AG09319 (cell line): ENCODE results near the gene NFIX.

Experiments used
- DNase-seq: peaks from one replicate; pipeline ENCODE4 v3.0.0-alpha.2; 2010; ENCODE audit warnings: low read depth; ENCODE audit errors: extremely low read depth
- TF ChIP-seq, protein P1 (sequence below): IDR thresholded peaks from 2 replicates; pipeline ENCODE4 v1.5.1; 2011; ENCODE audit warnings: low read depth, mild to moderate bottlenecking, inconsistent platforms, low read length, moderate library complexity

The NFIX gene

DNA sequence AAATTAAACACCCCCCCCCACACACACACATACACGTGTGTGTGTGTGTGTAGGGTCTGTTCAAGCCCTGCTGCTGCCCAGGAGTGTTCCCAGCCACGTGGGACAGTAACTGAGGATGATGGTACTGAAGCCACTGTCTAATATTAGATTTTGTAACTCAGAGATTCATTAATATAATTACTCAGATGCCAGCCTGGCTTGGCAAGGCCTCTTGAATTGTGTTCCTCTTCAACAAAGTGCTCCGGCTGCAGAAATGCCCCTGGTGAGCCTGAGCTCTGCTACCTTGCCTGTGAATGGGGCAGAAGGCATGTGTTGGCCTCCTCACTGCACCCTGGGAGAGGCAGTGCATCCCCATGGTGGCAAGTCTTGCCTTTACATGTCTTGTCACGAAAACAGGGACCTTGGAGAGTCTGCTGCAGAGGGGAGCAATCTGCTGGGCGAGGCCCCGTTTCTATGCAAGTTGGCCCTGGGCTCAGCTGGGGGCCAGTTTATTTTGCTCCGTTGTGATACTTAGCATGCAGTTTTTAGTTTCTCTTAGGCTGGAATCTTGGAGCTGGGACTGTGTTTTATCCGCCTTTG, 44.0 kb downstream of the NFIX start:
- no peak for DNase-seq
- TF ChIP-seq, protein P1, sequence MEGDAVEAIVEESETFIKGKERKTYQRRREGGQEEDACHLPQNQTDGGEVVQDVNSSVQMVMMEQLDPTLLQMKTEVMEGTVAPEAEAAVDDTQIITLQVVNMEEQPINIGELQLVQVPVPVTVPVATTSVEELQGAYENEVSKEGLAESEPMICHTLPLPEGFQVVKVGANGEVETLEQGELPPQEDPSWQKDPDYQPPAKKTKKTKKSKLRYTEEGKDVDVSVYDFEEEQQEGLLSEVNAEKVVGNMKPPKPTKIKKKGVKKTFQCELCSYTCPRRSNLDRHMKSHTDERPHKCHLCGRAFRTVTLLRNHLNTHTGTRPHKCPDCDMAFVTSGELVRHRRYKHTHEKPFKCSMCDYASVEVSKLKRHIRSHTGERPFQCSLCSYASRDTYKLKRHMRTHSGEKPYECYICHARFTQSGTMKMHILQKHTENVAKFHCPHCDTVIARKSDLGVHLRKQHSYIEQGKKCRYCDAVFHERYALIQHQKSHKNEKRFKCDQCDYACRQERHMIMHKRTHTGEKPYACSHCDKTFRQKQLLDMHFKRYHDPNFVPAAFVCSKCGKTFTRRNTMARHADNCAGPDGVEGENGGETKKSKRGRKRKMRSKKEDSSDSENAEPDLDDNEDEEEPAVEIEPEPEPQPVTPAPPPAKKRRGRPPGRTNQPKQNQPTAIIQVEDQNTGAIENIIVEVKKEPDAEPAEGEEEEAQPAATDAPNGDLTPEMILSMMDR = no peak

DNA sequence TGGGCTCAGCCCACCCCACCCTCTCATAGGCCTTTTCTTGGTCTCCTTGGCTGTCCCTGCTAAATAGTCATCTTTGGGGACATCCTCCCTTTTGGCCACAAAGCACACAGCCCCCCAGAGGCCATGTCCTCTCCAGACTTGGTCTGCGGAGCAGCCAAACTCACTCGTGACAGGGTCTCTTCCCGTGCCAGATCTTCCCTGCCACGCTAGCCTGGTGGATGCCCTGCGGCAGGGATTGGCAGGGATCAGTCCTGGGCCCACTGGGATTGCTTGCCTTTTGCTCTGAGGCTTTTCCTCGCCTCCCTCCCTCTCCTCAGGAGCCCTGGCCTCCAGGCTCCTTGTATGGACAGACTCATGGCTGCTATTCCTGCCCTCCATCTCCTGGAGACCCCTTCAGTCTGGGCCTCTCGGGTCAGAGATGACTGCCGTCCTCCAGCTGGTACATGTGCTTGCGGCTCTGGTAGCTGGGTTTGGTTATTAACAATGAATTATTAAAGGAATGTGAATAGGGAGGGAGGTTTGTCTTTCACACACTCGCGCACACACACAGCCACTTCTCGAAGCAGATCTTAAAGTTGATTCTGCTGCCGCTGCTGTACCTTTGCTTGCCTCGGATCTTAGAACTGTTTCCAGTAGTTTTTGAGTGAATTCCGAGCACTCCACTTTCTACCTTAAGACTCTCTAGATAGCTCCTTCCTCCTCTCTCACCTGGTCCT, 45.1 kb downstream of the NFIX start:
- TF ChIP-seq, protein P1 = no peak
- no peak for DNase-seq

DNA sequence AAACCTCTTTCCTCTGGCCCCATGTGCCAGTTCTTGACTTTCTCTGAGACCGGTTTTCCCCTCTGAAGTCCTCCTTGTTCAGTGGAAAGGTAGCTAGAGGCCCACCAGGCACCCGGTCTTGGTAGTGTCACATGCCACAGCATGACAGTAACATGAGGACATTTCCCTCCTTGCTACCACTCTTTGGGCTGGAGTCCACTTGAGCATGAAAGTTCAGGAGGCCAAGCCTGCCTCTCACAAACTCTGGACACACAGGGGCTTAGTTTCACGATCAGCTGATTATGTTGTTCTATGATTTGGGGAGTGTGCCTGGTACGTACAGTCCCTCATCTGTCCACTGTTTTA, 45.6 kb downstream of the NFIX start:
- TF ChIP-seq, protein P1 = no peak
- DNase-seq = no peak

DNA sequence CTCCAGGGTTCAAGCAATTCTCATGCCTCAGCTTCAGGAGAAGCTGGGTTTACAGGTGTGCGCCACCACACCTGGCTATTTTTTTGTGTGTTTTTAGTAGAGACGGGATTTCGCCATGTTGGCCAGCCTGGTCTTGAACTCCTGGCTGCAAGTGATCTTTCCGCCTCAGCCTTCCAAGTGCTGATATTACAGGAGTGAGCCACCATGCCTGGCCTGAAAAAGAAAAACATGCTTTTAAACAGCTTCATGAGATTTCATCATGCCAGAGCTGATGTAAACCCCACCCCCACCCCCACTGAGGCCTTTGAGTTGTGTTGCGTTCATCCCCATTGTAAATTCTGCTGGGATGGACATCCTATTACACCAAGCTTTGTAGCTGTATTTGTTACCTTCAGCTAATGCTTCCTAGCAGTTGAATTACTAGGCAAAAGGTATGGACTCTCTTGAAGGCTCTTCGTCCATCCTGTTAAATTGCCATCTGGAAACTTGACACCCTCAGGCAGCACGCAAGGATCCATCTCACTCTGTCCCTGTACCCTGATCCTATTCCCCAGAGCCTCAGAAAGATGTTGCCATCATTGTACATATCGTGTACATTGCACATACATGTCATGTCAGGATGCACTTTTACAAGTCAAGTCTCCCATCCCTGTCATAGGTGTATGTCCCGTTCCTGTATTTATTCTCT, 47.3 kb downstream of the NFIX start:
- DNase-seq = no peak
- TF ChIP-seq, protein P1 = no peak

DNA sequence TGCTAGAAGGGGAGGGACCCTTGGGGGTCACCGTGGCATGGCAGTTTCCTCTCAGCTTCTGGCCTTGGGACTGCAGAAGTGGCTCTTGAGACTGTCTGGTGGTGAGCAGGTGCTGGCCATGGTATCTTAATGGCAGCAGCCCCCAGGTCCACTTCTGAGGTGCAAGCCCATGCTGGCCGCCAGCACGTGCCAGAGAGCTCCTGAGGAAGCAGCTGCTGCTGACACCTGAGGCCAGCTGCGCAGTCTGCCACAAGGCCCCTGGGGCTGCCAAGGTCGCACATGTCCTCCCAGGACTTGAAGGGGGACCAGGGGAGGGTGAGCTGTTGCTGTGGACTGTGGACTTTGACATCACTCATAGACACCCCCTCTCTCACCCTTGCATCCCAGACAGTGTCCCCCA, 48.0 kb downstream of the NFIX start:
- no peak for DNase-seq
- TF ChIP-seq, protein P1 = no peak

DNA sequence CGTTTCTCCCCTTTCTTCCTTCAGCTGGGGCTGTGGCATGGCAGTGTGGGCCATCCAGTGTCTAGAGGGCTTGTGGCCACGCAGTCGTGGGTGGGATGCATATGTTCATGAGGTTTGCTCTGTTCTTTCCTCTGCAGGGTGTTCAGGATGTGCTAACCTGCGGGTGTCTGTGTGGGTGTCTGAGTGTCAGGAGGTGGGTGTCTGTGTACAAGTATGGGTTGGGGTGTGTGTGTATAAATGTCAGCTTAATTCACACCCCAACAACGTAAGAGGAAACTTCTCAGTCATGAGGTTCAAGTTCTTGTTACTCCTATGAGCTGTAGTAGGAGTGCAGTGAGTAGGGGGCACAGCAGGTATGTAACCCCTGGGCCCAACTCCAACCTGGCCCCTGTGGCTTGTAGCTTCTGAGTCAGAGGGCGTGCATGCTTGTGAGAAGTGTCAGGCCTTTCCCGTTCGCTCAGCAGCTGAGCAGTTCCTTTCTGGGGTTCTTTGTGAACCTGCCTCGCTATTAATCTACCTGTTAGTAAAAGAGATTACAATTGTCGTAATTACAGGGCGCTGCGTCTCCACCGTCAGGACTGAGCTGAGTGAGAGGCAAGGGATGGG, 49.1 kb downstream of the NFIX start:
- DNase-seq = no peak

DNA sequence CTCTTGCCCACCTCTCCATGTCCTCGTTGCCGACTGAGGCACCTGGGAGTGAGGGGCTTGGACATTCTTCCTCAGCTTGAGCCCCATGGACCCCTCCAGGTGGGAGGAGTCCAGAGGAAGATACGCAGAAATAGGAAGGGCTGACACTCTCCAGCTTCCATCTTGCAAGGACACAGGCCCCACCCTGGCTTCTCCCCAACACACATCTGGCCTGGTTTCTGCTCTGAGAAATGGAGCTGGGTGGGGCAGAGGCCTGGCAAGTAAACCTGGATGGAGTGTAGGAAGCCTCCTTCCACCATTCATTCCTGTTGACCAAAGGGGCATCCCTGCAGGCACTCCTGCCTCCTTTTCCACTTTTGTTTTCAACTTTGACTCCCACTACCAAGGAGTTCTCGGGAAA, 50.5 kb downstream of the NFIX start:
- no peak for DNase-seq
- TF ChIP-seq, protein P1 = no peak

More for the DNA sequence above, 49.1 kb downstream of the NFIX start:
- TF ChIP-seq, protein P1 = no peak
